OCI-LY3 (cell line): Measurements from ENCODE around the gene C12orf57.

Source experiments
- H2AFZ ChIP-seq: fragments of 200-600, 300-600 bp; shearing (Covaris generic); 2 replicates; pipeline ENCODE4 v1.6.0; 2014; ENCODE audit warnings: antibody characterized with exemption, low read depth, low read length
- H3K27ac ChIP-seq: fragments of 200-600, 300-600 bp; sonication (generic); 2 replicates; pipeline ENCODE4 v1.5.1; 2014; ENCODE audit warnings: mild to moderate bottlenecking, low read length, moderate library complexity, mixed read lengths
- H3K27me3 ChIP-seq: fragments of 200-600, 300-600 bp; sonication (generic); 2 replicates; pipeline ENCODE4 v1.6.1; 2014; ENCODE audit warnings: low read depth, low read length, mixed read lengths
- H3K36me3 ChIP-seq: fragments of 200-600, 300-600 bp; sonication (generic); replicated peaks from 2 replicates; pipeline ENCODE3; 2014; ENCODE audit warnings: low read depth, low read length, mixed read lengths
- H3K4me1 ChIP-seq: fragments of 300-600, 200-600 bp; sonication (generic); 2 replicates; pipeline ENCODE4 v1.6.1; 2014; ENCODE audit warnings: low read length, mixed read lengths
- H3K4me2 ChIP-seq: fragments of 200-600, 300-600 bp; sonication (generic); 2 replicates; pipeline ENCODE4 v1.6.1; 2014; ENCODE audit warnings: low read length, mixed read lengths
- H3K4me3 ChIP-seq: fragments of 300-600, 200-600 bp; sonication (generic); 2 replicates; pipeline ENCODE4 v1.5.1; 2014; ENCODE audit warnings: antibody characterized with exemption, mild to moderate bottlenecking, low read length, moderate library complexity
- H3K79me2 ChIP-seq: fragments of 300-600, 200-600 bp; shearing (Covaris generic); 2 replicates; pipeline ENCODE4 v1.6.1; 2014; ENCODE audit warnings: mild to moderate bottlenecking, low read length, mixed read lengths
- H3K9ac ChIP-seq: fragments of 300-600, 200-600 bp; shearing (Covaris generic); 2 replicates; pipeline ENCODE4 v1.6.0; 2014; ENCODE audit warnings: mild to moderate bottlenecking, low read length, moderate library complexity
- H3K9me3 ChIP-seq: fragments of 200-600, 300-600 bp; shearing (Covaris generic); 2 replicates; pipeline ENCODE4 v1.6.1; 2014; ENCODE audit warnings: low read length, mixed read lengths; ENCODE audit not compliant: insufficient read depth
- H4K20me1 ChIP-seq: fragments of 200-600, 300-600 bp; sonication (generic); 2 replicates; pipeline ENCODE4 v1.6.1; 2016; ENCODE audit warnings: low read length, mixed read lengths; ENCODE audit not compliant: insufficient read depth
- CTCF ChIP-seq: fragments of 200-600, 300-600 bp; sonication (generic); IDR thresholded peaks from 2 replicates; pipeline ENCODE4 v1.5.1; 2014; ENCODE audit warnings: antibody characterized with exemption, low read length, low read depth
- EZH2phosphoT487 ChIP-seq: fragments of 200-600 bp; shearing (Covaris generic); IDR thresholded peaks from 2 replicates; pipeline ENCODE4 v1.6.1; 2018; ENCODE audit warnings: antibody characterized with exemption, mixed run types, low read depth

The C12orf57 gene

DNA sequence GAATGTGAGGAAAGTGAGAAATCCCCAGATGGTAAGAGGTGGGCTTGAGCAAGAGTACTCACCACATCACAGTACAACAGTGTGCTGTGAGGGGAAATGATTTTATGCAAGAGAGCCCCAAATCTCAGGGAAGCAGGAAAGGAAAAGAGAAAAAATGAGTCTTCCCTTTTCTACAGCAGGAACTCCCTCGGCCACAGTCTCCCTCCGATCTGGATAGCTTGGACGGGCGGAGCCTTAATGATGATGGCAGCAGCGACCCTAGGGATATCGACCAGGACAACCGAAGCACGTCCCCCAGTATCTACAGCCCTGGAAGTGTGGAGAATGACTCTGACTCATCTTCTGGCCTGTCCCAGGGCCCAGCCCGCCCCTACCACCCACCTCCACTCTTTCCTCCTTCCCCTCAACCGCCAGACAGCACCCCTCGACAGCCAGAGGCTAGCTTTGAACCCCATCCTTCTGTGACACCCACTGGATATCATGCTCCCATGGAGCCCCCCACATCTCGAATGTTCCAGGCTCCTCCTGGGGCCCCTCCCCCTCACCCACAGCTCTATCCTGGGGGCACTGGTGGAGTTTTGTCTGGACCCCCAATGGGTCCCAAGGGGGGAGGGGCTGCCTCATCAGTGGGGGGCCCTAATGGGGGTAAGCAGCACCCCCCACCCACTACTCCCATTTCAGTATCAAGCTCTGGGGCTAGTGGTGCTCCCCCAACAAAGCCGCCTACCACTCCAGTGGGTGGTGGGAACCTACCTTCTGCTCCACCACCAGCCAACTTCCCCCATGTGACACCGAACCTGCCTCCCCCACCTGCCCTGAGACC lies 8.2 kb upstream of the C12orf57 start:
- H3K9ac ChIP-seq: no peak overlapping the region
- H3K27me3 ChIP-seq: no peaks in the 10 kb centered on the region
- H3K27ac ChIP-seq: no peak overlapping the region
- H3K9me3 ChIP-seq: no peaks in the 10 kb centered on the region
- peaks cover 13% of the 10 kb centered on the region for H3K36me3 ChIP-seq
- H3K79me2 ChIP-seq: peaks cover 32% of the 10 kb centered on the region
- peaks cover 14% of the 10 kb centered on the region for H3K4me1 ChIP-seq
- H3K4me3 ChIP-seq: peak overlapping the region; percentile 92; the same call in 1 of the 2 replicates
- no peak for TF ChIP-seq EZH2phosphoT487
- TF ChIP-seq CTCF: no peak
- no peak overlapping the region for H2AFZ ChIP-seq
- H4K20me1 ChIP-seq: no peaks in the 10 kb centered on the region
- no peak overlapping the region for H3K4me2 ChIP-seq

GRCh38 chr12:6936194-6936635 lies 7.6 kb upstream of the C12orf57 start:
- Histone ChIP-seq H3K36me3 (peaks cover 13% of the 10 kb centered on the region), H4K20me1 (no peaks in the 10 kb centered on the region), H3K4me3 (peak overlapping the region; percentile 92), H3K4me1 (peaks cover 14% of the 10 kb centered on the region), H3K9me3 (no peaks in the 10 kb centered on the region), H3K4me2 (peak overlapping the region; percentile 92), H3K79me2 (peaks cover 27% of the 10 kb centered on the region), H3K9ac (peak overlapping the region; percentile 96; the same call in 1 of the 2 replicates), H2AFZ (no peak overlapping the region), H3K27me3 (no peaks in the 10 kb centered on the region), H3K27ac (peak overlapping the region; percentile 75)
- TF ChIP-seq CTCF (no peak), EZH2phosphoT487 (no peak)

DNA sequence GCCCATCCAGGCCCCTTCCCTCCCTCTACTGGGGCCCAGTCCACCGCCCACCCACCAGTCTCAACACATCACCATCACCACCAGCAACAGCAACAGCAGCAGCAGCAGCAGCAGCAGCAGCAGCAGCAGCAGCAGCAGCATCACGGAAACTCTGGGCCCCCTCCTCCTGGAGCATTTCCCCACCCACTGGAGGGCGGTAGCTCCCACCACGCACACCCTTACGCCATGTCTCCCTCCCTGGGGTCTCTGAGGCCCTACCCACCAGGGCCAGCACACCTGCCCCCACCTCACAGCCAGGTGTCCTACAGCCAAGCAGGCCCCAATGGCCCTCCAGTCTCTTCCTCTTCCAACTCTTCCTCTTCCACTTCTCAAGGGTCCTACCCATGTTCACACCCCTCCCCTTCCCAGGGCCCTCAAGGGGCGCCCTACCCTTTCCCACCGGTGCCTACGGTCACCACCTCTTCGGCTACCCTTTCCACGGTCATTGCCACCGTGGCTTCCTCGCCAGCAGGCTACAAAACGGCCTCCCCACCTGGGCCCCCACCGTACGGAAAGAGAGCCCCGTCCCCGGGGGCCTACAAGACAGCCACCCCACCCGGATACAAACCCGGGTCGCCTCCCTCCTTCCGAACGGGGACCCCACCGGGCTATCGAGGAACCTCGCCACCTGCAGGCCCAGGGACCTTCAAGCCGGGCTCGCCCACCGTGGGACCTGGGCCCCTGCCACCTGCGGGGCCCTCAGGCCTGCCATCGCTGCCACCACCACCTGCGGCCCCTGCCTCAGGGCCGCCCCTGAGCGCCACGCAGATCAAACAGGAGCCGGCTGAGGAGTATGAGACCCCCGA lies 7.0 kb upstream of the C12orf57 start:
- H3K9ac ChIP-seq: peak overlapping the region; percentile 96
- peak overlapping the region; percentile 92 for H3K4me2 ChIP-seq
- no peaks in the 10 kb centered on the region for H4K20me1 ChIP-seq
- H3K9me3 ChIP-seq: no peaks in the 10 kb centered on the region
- peaks cover 27% of the 10 kb centered on the region for H3K79me2 ChIP-seq
- no peak overlapping the region for H2AFZ ChIP-seq
- peaks cover 14% of the 10 kb centered on the region for H3K4me1 ChIP-seq
- H3K4me3 ChIP-seq: peak overlapping the region; percentile 92
- TF ChIP-seq EZH2phosphoT487: no peak
- TF ChIP-seq CTCF: 0 out of 2 replicates have a peak, but pooled peaks have one; percentile 10
- peak overlapping the region; percentile 75 for H3K27ac ChIP-seq
- peaks cover 13% of the 10 kb centered on the region for H3K36me3 ChIP-seq
- H3K27me3 ChIP-seq: no peaks in the 10 kb centered on the region
